WTC11 (cell line): ENCODE measurements around the gene RBM8A. TPM values are rescaled to one million over a fixed set of nuclear protein-coding genes. Genes with fewer than 3 reads are reported as not detected.
A peak's percentile ranks its signal among the peaks of the same experiment; 100 is the strongest.

Source experiments
- ATAC-seq: fragments of 200-7000 bp; cut with Tn5 transposase; 2 replicates; pipeline ENCODE4 v1.10.0; 2021; ENCODE audit warnings: mild to moderate bottlenecking, moderate library complexity
- CTCF ChIA-PET: fragments of 300-600 bp; sonication (Branson Sonifier 250); formaldehyde crosslinking; loops from one replicate; lab custom pipeline; 2021; ENCODE audit warnings: antibody characterized with exemption; lab: Charles Lee
- POLR2A ChIA-PET: fragments of 350-600 bp; sonication (Branson Sonifier 250); formaldehyde crosslinking; loops from one replicate; lab custom pipeline; 2021; ENCODE audit warnings: antibody characterized with exemption; lab: Charles Lee
- DNase-seq: peaks from one replicate; pipeline ENCODE4 v3.0.0; 2021; ENCODE audit warnings: low spot score
- H3K27ac Mint-ChIP-seq: 2 replicates; pipeline ENCODE4 v1.8.0; 2021; ENCODE audit warnings: mixed read lengths
- H3K27me3 Mint-ChIP-seq: 2 replicates; pipeline ENCODE4 v1.8.0; 2021; ENCODE audit warnings: low read depth, mild to moderate bottlenecking, moderate library complexity, mixed read lengths
- H3K36me3 Mint-ChIP-seq: 2 replicates; pipeline ENCODE4 v1.8.0; 2021; ENCODE audit warnings: mixed read lengths
- H3K4me1 Mint-ChIP-seq: 2 replicates; pipeline ENCODE4 v1.8.0; 2022; ENCODE audit warnings: mixed read lengths
- H3K4me3 Mint-ChIP-seq: 2 replicates; pipeline ENCODE4 v1.8.0; 2021; ENCODE audit warnings: mild to moderate bottlenecking, moderate library complexity, mixed read lengths
- H3K9me3 Mint-ChIP-seq: 2 replicates; pipeline ENCODE4 v1.8.0; 2021; ENCODE audit warnings: mixed read lengths
- EMX1 ChIP-seq: fragments of 250-450 bp; sonication (Bioruptor Pico); IDR thresholded peaks from 2 replicates; pipeline ENCODE4 v1.8.0; 2021; ENCODE audit warnings: mild to moderate bottlenecking
- ERG ChIP-seq: fragments of 250-450 bp; sonication (Bioruptor Pico); IDR thresholded peaks from 2 replicates; pipeline ENCODE4 v1.8.0; 2021; ENCODE audit warnings: mild to moderate bottlenecking
- ETV6 ChIP-seq: sonication (generic); formaldehyde crosslinking; IDR thresholded peaks from 2 replicates; pipeline ENCODE4 v1.8.1; 2022; ENCODE audit warnings: mild to moderate bottlenecking, missing genetic modification reagents
- GABPB1 ChIP-seq: sonication (generic); formaldehyde crosslinking; IDR thresholded peaks from 2 replicates; pipeline ENCODE4 v1.8.1; 2023; ENCODE audit warnings: mild to moderate bottlenecking, missing genetic modification reagents
- GRHL2 ChIP-seq: fragments of 250-450 bp; sonication (Bioruptor Pico); IDR thresholded peaks from 2 replicates; pipeline ENCODE4 v1.8.0; 2022; ENCODE audit warnings: mild to moderate bottlenecking, moderate library complexity; ENCODE audit not compliant: insufficient replicate concordance, severe bottlenecking
- JAZF1 ChIP-seq: fragments of 250-450 bp; sonication (Bioruptor Pico); IDR thresholded peaks from 2 replicates; pipeline ENCODE4 v1.9.0; 2021; ENCODE audit warnings: moderate library complexity, mild to moderate bottlenecking, inconsistent platforms
- MXD4 ChIP-seq: fragments of 250-450 bp; sonication (Bioruptor Pico); IDR thresholded peaks from 2 replicates; pipeline ENCODE4 v1.8.0; 2021; ENCODE audit warnings: mild to moderate bottlenecking, moderate library complexity, borderline replicate concordance
- NFYB ChIP-seq: sonication (generic); formaldehyde crosslinking; conservative IDR thresholded peaks from 2 replicates; pipeline ENCODE4 v1.8.0; 2022; ENCODE audit warnings: low read depth, missing genetic modification reagents
- PREB ChIP-seq: sonication (generic); formaldehyde crosslinking; IDR thresholded peaks from 2 replicates; pipeline ENCODE4 v1.8.1; 2022; ENCODE audit warnings: mild to moderate bottlenecking, missing genetic modification reagents, moderate library complexity, borderline replicate concordance
- SMAD3 ChIP-seq: sonication (generic); formaldehyde crosslinking; IDR thresholded peaks from 2 replicates; pipeline ENCODE4 v1.8.0; 2022; ENCODE audit warnings: missing genetic modification reagents, mild to moderate bottlenecking, borderline replicate concordance
- SMAD4 ChIP-seq: sonication (generic); formaldehyde crosslinking; IDR thresholded peaks from 2 replicates; pipeline ENCODE4 v1.8.0; 2022; ENCODE audit warnings: mild to moderate bottlenecking, missing genetic modification reagents
- TEAD4 ChIP-seq: sonication (generic); formaldehyde crosslinking; IDR thresholded peaks from 2 replicates; pipeline ENCODE4 v1.8.0; 2022; ENCODE audit warnings: mild to moderate bottlenecking, missing genetic modification reagents
- ZBTB21 ChIP-seq: sonication (generic); formaldehyde crosslinking; IDR thresholded peaks from 2 replicates; pipeline ENCODE4 v1.8.1; 2023; ENCODE audit warnings: mild to moderate bottlenecking, missing genetic modification reagents, borderline replicate concordance
- ZNF121 ChIP-seq: sonication (generic); formaldehyde crosslinking; IDR thresholded peaks from 2 replicates; pipeline ENCODE4 v1.8.0; 2023; ENCODE audit warnings: missing genetic modification reagents
- ZNF219 ChIP-seq: sonication (generic); formaldehyde crosslinking; IDR thresholded peaks from 2 replicates; pipeline ENCODE4 v1.8.0; 2023; ENCODE audit warnings: missing genetic modification reagents, mild to moderate bottlenecking, borderline replicate concordance
- total RNA-seq: library from RNA; stranded (reverse); gene quantifications from 3 replicates; pipeline ENCODE4 v1.2.3, GENCODE V29; 2021
- TF ChIP-seq, protein P1 (sequence below): sonication (generic); formaldehyde crosslinking; IDR thresholded peaks from 2 replicates; pipeline ENCODE4 v1.8.0; 2022; ENCODE audit warnings: mild to moderate bottlenecking, missing genetic modification reagents
- TF ChIP-seq, protein P2 (sequence below): fragments of 200-600 bp; IDR thresholded peaks from 2 replicates; pipeline ENCODE4 v1.8.0; 2022; ENCODE audit warnings: antibody characterized with exemption
- TF ChIP-seq, protein P3 (sequence below): fragments of 250-450 bp; sonication (Bioruptor Pico); conservative IDR thresholded peaks from 2 replicates; pipeline ENCODE4 v1.9.0; 2021; ENCODE audit warnings: mild to moderate bottlenecking
- TF ChIP-seq, protein P4 (sequence below): sonication (generic); formaldehyde crosslinking; IDR thresholded peaks from 2 replicates; pipeline ENCODE4 v1.8.1; 2023; ENCODE audit warnings: mild to moderate bottlenecking, missing genetic modification reagents, moderate library complexity

Gene RBM8A
- total RNA-seq, 1 experiment from 2014 or later = 199 TPM

DNA sequence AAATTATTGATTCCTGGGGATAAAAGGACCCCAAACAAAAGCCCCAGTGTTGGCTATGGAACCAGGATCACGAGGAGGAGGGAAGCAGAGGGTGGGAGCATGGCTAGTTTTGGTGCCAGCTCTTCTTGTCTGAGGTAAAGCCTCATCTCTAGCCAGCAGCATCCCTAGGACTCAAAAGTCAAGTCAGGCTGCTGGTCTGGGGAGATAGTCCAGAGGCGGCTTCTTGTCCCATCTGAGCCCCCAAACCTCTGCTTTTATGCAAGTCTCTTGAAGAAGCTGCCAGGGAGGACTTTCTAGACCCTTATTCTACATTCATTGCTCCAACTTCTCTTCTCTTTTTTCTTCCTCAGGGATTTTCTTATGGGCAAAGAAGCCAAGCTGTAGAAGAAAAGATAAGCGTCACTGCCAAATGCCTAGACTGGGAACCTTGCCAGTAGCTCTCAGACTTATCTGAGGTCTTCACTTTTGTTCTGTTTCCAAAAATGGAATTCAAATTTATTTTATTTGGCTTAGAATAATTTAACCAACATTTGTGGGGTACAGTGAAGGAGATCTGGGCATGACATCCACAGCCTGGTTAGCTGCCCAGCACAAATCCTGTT, 34.7 kb downstream of the RBM8A start (continued):
- TF ChIP-seq, protein P1, sequence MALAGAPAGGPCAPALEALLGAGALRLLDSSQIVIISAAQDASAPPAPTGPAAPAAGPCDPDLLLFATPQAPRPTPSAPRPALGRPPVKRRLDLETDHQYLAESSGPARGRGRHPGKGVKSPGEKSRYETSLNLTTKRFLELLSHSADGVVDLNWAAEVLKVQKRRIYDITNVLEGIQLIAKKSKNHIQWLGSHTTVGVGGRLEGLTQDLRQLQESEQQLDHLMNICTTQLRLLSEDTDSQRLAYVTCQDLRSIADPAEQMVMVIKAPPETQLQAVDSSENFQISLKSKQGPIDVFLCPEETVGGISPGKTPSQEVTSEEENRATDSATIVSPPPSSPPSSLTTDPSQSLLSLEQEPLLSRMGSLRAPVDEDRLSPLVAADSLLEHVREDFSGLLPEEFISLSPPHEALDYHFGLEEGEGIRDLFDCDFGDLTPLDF = no peak
- no peak for TF ChIP-seq EMX1 (CRISPR knock-in tag)

- Mint-ChIP-seq H3K4me3 (peak overlapping the region; percentile 62), H3K27me3 (peaks cover 15% of the 10 kb centered on the region)
- no peak for TF ChIP-seq ZBTB21 (CRISPR knock-in tag)
- TF ChIP-seq, protein P2, sequence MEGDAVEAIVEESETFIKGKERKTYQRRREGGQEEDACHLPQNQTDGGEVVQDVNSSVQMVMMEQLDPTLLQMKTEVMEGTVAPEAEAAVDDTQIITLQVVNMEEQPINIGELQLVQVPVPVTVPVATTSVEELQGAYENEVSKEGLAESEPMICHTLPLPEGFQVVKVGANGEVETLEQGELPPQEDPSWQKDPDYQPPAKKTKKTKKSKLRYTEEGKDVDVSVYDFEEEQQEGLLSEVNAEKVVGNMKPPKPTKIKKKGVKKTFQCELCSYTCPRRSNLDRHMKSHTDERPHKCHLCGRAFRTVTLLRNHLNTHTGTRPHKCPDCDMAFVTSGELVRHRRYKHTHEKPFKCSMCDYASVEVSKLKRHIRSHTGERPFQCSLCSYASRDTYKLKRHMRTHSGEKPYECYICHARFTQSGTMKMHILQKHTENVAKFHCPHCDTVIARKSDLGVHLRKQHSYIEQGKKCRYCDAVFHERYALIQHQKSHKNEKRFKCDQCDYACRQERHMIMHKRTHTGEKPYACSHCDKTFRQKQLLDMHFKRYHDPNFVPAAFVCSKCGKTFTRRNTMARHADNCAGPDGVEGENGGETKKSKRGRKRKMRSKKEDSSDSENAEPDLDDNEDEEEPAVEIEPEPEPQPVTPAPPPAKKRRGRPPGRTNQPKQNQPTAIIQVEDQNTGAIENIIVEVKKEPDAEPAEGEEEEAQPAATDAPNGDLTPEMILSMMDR = peak; percentile 85
- peak; percentile 70; the same call in 1 of the 2 replicates for TF ChIP-seq ETV6 (CRISPR knock-in tag)
- TF ChIP-seq GABPB1 = peak; percentile 53
- TF ChIP-seq, all 79 proteins: peak for 3
- Mint-ChIP-seq H3K27ac (peak overlapping the region; percentile 95), H3K4me1 (peaks cover 25% of the 10 kb centered on the region), H3K9me3 (no peaks in the 10 kb centered on the region), H3K36me3 (no peaks in the 10 kb centered on the region)
- POLR2A ChIA-PET = interaction anchor here (1.0 to 1.8 kb wide), 7 partner anchors 16 to 88 kb away, joined by 4 to 14 read pairs (median 5); partner anchors contain the start of genes ANKRD34A, NUDT17, PIAS3 and POLR3GL
- DNase-seq = peak; percentile 98
- ATAC-seq = peak; percentile 100
- CTCF ChIA-PET = interaction anchor here (0.5 to 3.7 kb wide), 51 partner anchors 9 to 154 kb away, joined by 3 to 93 read pairs (median 5); partner anchors contain the start of genes ANKRD34A, HJV, ITGA10 and LIX1L
These were observed 35.4 kb downstream of the RBM8A start for GRCh38 chr1:145891587-145892485.

GRCh38 chr1:145891143-145891542, 36.1 kb downstream of the RBM8A start:
- Mint-ChIP-seq H3K27ac (no peak overlapping the region), H3K36me3 (no peaks in the 10 kb centered on the region)

More at GRCh38 chr1:145891143-145891542, 36.1 kb downstream of the RBM8A start:
- peaks cover 29% of the 10 kb centered on the region for H3K4me1 Mint-ChIP-seq
- H3K4me3 Mint-ChIP-seq = no peak overlapping the region
- ATAC-seq (no peak), DNase-seq (no peak)
- CTCF ChIA-PET = interaction anchor here (0.5 to 3.7 kb wide), 39 partner anchors 10 to 155 kb away, joined by 3 to 93 read pairs (median 8); partner anchors contain the start of genes ANKRD34A, HJV, ITGA10 and LIX1L
- TF ChIP-seq SMAD3 (CRISPR knock-in tag) (no peak), ZNF219 (CRISPR knock-in tag) (no peak), ETV6 (CRISPR knock-in tag) (no peak), PREB (CRISPR knock-in tag) (no peak), MXD4 (CRISPR knock-in tag) (no peak), TEAD4 (CRISPR knock-in tag) (no peak), NFYB (no peak), ERG (CRISPR knock-in tag) (no peak), JAZF1 (CRISPR knock-in tag) (no peak), SMAD4 (CRISPR knock-in tag) (no peak), ZNF121 (CRISPR knock-in tag) (no peak), GRHL2 (no peak)
- TF ChIP-seq, protein P3, sequence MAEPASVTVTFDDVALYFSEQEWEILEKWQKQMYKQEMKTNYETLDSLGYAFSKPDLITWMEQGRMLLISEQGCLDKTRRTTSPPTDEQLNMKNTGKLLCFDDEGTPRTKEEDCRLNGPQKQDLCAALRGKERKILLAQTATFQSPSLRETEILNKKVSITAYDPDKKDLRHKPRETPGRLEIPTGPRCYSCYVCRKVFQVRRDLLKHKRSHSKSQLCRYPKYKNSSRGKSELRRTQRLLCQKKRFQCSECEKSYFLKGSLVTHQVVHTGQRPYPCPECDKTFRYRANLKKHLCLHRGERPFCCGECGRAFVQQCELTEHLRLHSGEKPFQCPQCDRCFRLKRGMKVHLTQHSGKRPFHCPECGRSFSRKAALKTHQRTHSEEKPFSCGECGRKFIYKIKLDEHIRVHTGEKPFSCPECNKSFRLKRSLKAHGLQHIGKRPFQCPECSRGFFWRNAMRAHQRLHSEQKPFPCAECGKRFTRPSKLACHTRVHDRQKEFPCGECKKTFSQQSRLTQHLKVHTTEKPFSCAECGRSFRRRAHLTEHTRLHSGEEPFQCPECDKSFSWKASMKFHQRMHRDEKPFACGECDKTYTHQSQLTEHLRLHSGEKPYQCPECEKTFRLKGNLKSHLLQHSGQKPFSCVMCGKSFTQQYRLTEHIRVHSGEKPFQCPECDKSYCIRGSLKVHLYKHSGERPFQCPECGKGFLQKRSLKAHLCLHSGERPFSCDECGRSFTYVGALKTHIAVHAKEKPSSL (CRISPR knock-in tag) = no peak
- TF ChIP-seq, protein P4, sequence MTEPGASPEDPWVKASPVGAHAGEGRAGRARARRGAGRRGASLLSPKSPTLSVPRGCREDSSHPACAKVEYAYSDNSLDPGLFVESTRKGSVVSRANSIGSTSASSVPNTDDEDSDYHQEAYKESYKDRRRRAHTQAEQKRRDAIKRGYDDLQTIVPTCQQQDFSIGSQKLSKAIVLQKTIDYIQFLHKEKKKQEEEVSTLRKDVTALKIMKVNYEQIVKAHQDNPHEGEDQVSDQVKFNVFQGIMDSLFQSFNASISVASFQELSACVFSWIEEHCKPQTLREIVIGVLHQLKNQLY (CRISPR knock-in tag) = no peak
- TF ChIP-seq, protein P2 = no peak
- H3K27me3 Mint-ChIP-seq = peaks cover 12% of the 10 kb centered on the region
- POLR2A ChIA-PET = interaction anchor here (1.0 to 1.8 kb wide), 4 partner anchors 17 to 46 kb away, joined by 5 to 14 read pairs (median 6); partner anchors contain the start of genes NUDT17, PIAS3 and RBM8A
- no peaks in the 10 kb centered on the region for H3K9me3 Mint-ChIP-seq
